Activated CD8-positive, alpha-beta memory T cell treated with anti-CD3 and anti-CD28 coated beads, Interleukin-2, amount 10 ng/mL, durations not matched to agents 7 days and 5 days (primary cell): Measurements from ENCODE around the gene GNB1L. TPM values are rescaled to one million over a fixed set of nuclear protein-coding genes. Genes with fewer than 3 reads are reported as not detected.
"Not testable (repeated sequence)": the region's sequence is repeated elsewhere in the genome, so short reads cannot be mapped to it uniquely, and the experiment has no call there.

ENCODE experiments used
- ATAC-seq: fragments of 150-1000 bp; cut with Tn5 transposase; one replicate; pipeline ENCODE4 v1.10.0; 2021; ENCODE audit warnings: moderate library complexity
- CTCF ChIA-PET: fragments of 350-600 bp; sonication (Branson Sonifier 250); formaldehyde crosslinking; loops from one replicate; lab custom pipeline; 2021; ENCODE audit warnings: antibody characterized with exemption; lab: Charles Lee
- DNase-seq: peaks from one replicate; pipeline ENCODE4 v3.0.0-alpha.2; 2020
- H3K27ac Mint-ChIP-seq: one replicate; pipeline ENCODE4 v1.8.0; 2021; ENCODE audit warnings: mild to moderate bottlenecking, mixed read lengths
- H3K27me3 Mint-ChIP-seq: one replicate; pipeline ENCODE4 v1.8.0; 2021; ENCODE audit warnings: mixed read lengths
- H3K36me3 Mint-ChIP-seq: one replicate; pipeline ENCODE4 v1.8.0; 2021; ENCODE audit warnings: mild to moderate bottlenecking, mixed read lengths
- H3K4me1 Mint-ChIP-seq: one replicate; pipeline ENCODE4 v1.8.0; 2021; ENCODE audit warnings: mixed read lengths
- H3K4me3 Mint-ChIP-seq: one replicate; pipeline ENCODE4 v1.8.0; 2021; ENCODE audit warnings: mild to moderate bottlenecking, moderate library complexity, mixed read lengths
- H3K9me3 Mint-ChIP-seq: one replicate; pipeline ENCODE4 v1.8.0; 2022; ENCODE audit warnings: low read depth, mixed read lengths
- total RNA-seq, 2 experiments: library from RNA; stranded (reverse); gene quantifications; one replicate each; pipeline ENCODE4 v1.2.3, GENCODE V29; 2021

GNB1L gene
- total RNA-seq, 2 experiments from 2014 or later, result 13.7 to 14.7 TPM

GRCh38 chr22:19885841-19886592, 31.3 kb upstream of the GNB1L start:
- CTCF ChIA-PET, result interaction anchor here (0.7 to 3.0 kb wide), 4 partner anchors 15 to 162 kb away, joined by 3 to 11 read pairs (median 4); no protein-coding TSS in a partner anchor
- Mint-ChIP-seq H3K27ac (no peak overlapping the region), H3K4me3 (no peak overlapping the region), H3K9me3 (no peaks in the 10 kb centered on the region), H3K36me3 (no peaks in the 10 kb centered on the region), H3K27me3 (no peaks in the 10 kb centered on the region), H3K4me1 (peaks cover 12% of the 10 kb centered on the region)
- DNase-seq, result no peak
- ATAC-seq, result no peak

- CTCF ChIA-PET, result interaction anchor here (3.0 kb wide), 1 partner anchor 25 kb away, joined by 11 read pairs; no protein-coding TSS in a partner anchor
- H3K27me3 Mint-ChIP-seq, result no peaks in the 10 kb centered on the region
- no peaks in the 10 kb centered on the region for H3K9me3 Mint-ChIP-seq
These were observed 30.5 kb upstream of the GNB1L start for GRCh38 chr22:19884954-19885751.

GRCh38 chr22:19884161-19884953, 29.7 kb upstream of the GNB1L start:
- DNase-seq, result no peak
- no peak for ATAC-seq
- Mint-ChIP-seq H3K27me3 (no peaks in the 10 kb centered on the region), H3K9me3 (no peaks in the 10 kb centered on the region), H3K4me3 (no peak overlapping the region), H3K4me1 (peaks cover 5% of the 10 kb centered on the region), H3K36me3 (no peaks in the 10 kb centered on the region), H3K27ac (no peak overlapping the region)
- CTCF ChIA-PET, result interaction anchor here (3.0 kb wide), 1 partner anchor 26 kb away, joined by 11 read pairs; no protein-coding TSS in a partner anchor

More at GRCh38 chr22:19884954-19885751, 30.5 kb upstream of the GNB1L start:
- DNase-seq (no peak), ATAC-seq (no peak)
- no peaks in the 10 kb centered on the region for H3K36me3 Mint-ChIP-seq
- H3K4me3 Mint-ChIP-seq, result no peak overlapping the region
- no peak overlapping the region for H3K27ac Mint-ChIP-seq
- peaks cover 7% of the 10 kb centered on the region for H3K4me1 Mint-ChIP-seq

GRCh38 chr22:19883446-19883845, 28.8 kb upstream of the GNB1L start:
- ATAC-seq, H3K36me3 Mint-ChIP-seq, H3K9me3 Mint-ChIP-seq, DNase-seq, H3K27ac Mint-ChIP-seq, H3K4me3 Mint-ChIP-seq, H3K27me3 Mint-ChIP-seq, CTCF ChIA-PET, H3K4me1 Mint-ChIP-seq: not testable (repeated sequence)

- CTCF ChIA-PET, result no interaction called here
- Mint-ChIP-seq H3K4me1 (peaks cover 5% of the 10 kb centered on the region), H3K36me3 (no peaks in the 10 kb centered on the region), H3K27ac (no peak overlapping the region), H3K9me3 (no peaks in the 10 kb centered on the region), H3K4me3 (no peak overlapping the region), H3K27me3 (no peaks in the 10 kb centered on the region)
- ATAC-seq (no peak), DNase-seq (no peak)
These were observed 28.0 kb upstream of the GNB1L start for GRCh38 chr22:19882446-19883381.

- H3K27me3 Mint-ChIP-seq, result no peaks in the 10 kb centered on the region
- no peak for ATAC-seq
- no peak overlapping the region for H3K27ac Mint-ChIP-seq
These were observed 26.3 kb upstream of the GNB1L start for GRCh38 chr22:19880786-19881569.

GRCh38 chr22:19879992-19880785, 25.5 kb upstream of the GNB1L start:
- no peak for ATAC-seq
- DNase-seq, result no peak
- CTCF ChIA-PET, result no interaction called here
- no peaks in the 10 kb centered on the region for H3K27me3 Mint-ChIP-seq
- no peak overlapping the region for H3K27ac Mint-ChIP-seq
- H3K4me3 Mint-ChIP-seq, result no peak overlapping the region
- H3K9me3 Mint-ChIP-seq, result no peaks in the 10 kb centered on the region
- H3K36me3 Mint-ChIP-seq, result no peaks in the 10 kb centered on the region
- H3K4me1 Mint-ChIP-seq, result no peaks in the 10 kb centered on the region

More at GRCh38 chr22:19880786-19881569, 26.3 kb upstream of the GNB1L start:
- Mint-ChIP-seq H3K4me3 (no peak overlapping the region), H3K9me3 (no peaks in the 10 kb centered on the region), H3K4me1 (no peaks in the 10 kb centered on the region), H3K36me3 (no peaks in the 10 kb centered on the region)
- CTCF ChIA-PET, result no interaction called here
- DNase-seq, result no peak

- H3K27ac Mint-ChIP-seq, result no peak overlapping the region
- H3K4me1 Mint-ChIP-seq, result no peaks in the 10 kb centered on the region
- H3K27me3 Mint-ChIP-seq, result no peaks in the 10 kb centered on the region
- DNase-seq (no peak), ATAC-seq (no peak)
- no peaks in the 10 kb centered on the region for H3K36me3 Mint-ChIP-seq
- CTCF ChIA-PET, result no interaction called here
- no peak overlapping the region for H3K4me3 Mint-ChIP-seq
- no peaks in the 10 kb centered on the region for H3K9me3 Mint-ChIP-seq
These were observed 24.9 kb upstream of the GNB1L start for GRCh38 chr22:19879643-19879991.

- Mint-ChIP-seq H3K9me3 (no peaks in the 10 kb centered on the region), H3K36me3 (no peaks in the 10 kb centered on the region), H3K4me1 (no peaks in the 10 kb centered on the region), H3K4me3 (no peak overlapping the region), H3K27me3 (no peaks in the 10 kb centered on the region), H3K27ac (no peak overlapping the region)
- CTCF ChIA-PET, result no interaction called here
- no peak for ATAC-seq
- DNase-seq, result no peak
These were observed 24.5 kb upstream of the GNB1L start for GRCh38 chr22:19879246-19879570.

- Mint-ChIP-seq H3K27me3 (no peaks in the 10 kb centered on the region), H3K4me3 (no peak overlapping the region), H3K27ac (no peak overlapping the region), H3K4me1 (peaks cover 3% of the 10 kb centered on the region), H3K9me3 (no peaks in the 10 kb centered on the region), H3K36me3 (no peaks in the 10 kb centered on the region)
- CTCF ChIA-PET, result no interaction called here
- DNase-seq, result no peak
- ATAC-seq, result no peak
These were observed 24.0 kb upstream of the GNB1L start for GRCh38 chr22:19878461-19879245.
